ENCODE data around the gene MGMT. TPM values are rescaled to one million over a fixed set of nuclear protein-coding genes. Genes with fewer than 3 reads are reported as not detected.

The MGMT gene
- total and polyA plus RNA-seq, 4 donors, result 28.2 to 79.1 (median 46.0) TPM

DNA sequence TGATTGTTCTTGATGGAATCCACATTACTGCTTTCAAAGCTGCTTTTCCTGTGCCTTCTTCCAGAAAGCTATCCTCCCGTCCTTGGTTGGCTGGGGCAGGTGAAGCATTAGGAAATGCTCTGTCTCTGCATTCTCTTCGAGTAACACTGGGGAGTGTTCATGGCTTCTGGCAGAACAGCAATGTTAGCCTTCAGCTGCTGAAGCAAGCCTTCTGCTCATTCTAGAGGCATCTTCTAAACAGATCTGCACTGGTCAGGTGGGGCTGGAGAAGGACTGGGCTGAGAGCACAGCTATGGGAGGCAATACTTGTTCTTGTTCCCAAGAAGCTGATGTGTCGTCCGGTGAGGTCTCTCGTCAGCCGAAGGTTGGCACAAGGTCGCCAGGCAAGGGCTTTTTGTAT lies 80.6 kb downstream of the MGMT start (continued):
- TF ChIP-seq, protein P1, sequence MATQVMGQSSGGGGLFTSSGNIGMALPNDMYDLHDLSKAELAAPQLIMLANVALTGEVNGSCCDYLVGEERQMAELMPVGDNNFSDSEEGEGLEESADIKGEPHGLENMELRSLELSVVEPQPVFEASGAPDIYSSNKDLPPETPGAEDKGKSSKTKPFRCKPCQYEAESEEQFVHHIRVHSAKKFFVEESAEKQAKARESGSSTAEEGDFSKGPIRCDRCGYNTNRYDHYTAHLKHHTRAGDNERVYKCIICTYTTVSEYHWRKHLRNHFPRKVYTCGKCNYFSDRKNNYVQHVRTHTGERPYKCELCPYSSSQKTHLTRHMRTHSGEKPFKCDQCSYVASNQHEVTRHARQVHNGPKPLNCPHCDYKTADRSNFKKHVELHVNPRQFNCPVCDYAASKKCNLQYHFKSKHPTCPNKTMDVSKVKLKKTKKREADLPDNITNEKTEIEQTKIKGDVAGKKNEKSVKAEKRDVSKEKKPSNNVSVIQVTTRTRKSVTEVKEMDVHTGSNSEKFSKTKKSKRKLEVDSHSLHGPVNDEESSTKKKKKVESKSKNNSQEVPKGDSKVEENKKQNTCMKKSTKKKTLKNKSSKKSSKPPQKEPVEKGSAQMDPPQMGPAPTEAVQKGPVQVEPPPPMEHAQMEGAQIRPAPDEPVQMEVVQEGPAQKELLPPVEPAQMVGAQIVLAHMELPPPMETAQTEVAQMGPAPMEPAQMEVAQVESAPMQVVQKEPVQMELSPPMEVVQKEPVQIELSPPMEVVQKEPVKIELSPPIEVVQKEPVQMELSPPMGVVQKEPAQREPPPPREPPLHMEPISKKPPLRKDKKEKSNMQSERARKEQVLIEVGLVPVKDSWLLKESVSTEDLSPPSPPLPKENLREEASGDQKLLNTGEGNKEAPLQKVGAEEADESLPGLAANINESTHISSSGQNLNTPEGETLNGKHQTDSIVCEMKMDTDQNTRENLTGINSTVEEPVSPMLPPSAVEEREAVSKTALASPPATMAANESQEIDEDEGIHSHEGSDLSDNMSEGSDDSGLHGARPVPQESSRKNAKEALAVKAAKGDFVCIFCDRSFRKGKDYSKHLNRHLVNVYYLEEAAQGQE (IDR thresholded peaks at IDR 0.05), result no peak
- no peak for TF ChIP-seq RXRA (IDR thresholded peaks at IDR 0.05)
- no peak for TF ChIP-seq RAD21 (IDR thresholded peaks at IDR 0.05)
- no peak for TF ChIP-seq YY1 (IDR thresholded peaks at IDR 0.05)
- no peak for TF ChIP-seq HNF4G (IDR thresholded peaks at IDR 0.05)

DNA sequence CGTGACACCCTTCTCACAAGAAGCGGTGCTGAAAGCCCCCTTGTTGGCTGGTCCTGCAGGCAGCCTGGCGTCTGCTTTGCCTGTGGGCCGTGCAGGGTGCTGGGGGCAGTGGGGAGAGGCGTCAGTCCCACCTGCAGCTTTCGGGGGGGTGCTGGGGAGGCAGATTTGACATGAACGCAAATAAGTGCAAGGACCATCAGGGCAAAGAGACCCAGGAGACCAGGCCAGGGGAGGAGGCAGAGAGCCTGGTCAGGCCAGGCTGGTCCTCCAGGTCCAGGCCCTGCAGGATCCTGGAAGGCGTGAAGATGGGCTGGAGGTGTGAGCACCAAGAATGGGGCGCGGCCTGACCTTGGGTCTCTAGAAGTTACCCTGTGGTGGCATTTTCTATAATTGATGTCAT lies 81.6 kb downstream of the MGMT start:
- Histone ChIP-seq H3K9ac (ENCODE audit: low read depth in 1 of 2, low read length in 2 of 2) (no peak overlapping the region), H3K27me3 (ENCODE audit: control insufficient read depth in 4 of 4, insufficient read depth in 4 of 4, low read length in 3 of 4) (no peaks in the 10 kb centered on the region), H3K9me3 (ENCODE audit: control insufficient read depth in 4 of 4, low read length in 3 of 4) (no peaks in the 10 kb centered on the region), H3K4me1 (ENCODE audit: control insufficient read depth in 4 of 4, insufficient read depth in 4 of 4, low read length in 3 of 4) (no peaks in the 10 kb centered on the region), H3K4me3 (ENCODE audit: low read depth in 1 of 3, low read length in 3 of 3) (no peak overlapping the region), H3K36me3 (ENCODE audit: control insufficient read depth in 4 of 4, insufficient read depth in 3 of 4, low read depth in 1 of 4, low read length in 3 of 4) (peaks cover 0 to 5% (median 0%) of the 10 kb centered on the region in 4 donors), H3K27ac (ENCODE audit: low read depth in 1 of 2, low read length in 2 of 2) (no peak overlapping the region)
- 87% methylated on average over 10 of the region's 10 CpGs for WGBS
- no peak for DNase-seq (ENCODE audit: low spot score)
- TF ChIP-seq, protein P2, sequence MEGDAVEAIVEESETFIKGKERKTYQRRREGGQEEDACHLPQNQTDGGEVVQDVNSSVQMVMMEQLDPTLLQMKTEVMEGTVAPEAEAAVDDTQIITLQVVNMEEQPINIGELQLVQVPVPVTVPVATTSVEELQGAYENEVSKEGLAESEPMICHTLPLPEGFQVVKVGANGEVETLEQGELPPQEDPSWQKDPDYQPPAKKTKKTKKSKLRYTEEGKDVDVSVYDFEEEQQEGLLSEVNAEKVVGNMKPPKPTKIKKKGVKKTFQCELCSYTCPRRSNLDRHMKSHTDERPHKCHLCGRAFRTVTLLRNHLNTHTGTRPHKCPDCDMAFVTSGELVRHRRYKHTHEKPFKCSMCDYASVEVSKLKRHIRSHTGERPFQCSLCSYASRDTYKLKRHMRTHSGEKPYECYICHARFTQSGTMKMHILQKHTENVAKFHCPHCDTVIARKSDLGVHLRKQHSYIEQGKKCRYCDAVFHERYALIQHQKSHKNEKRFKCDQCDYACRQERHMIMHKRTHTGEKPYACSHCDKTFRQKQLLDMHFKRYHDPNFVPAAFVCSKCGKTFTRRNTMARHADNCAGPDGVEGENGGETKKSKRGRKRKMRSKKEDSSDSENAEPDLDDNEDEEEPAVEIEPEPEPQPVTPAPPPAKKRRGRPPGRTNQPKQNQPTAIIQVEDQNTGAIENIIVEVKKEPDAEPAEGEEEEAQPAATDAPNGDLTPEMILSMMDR (IDR thresholded peaks at IDR 0.05; ENCODE audit: low read depth, low read length, missing input control), result no peak
- TF ChIP-seq RXRA (IDR thresholded peaks at IDR 0.05) (no peak), HNF4A (conservative IDR thresholded peaks at IDR 0.05) (no peak), NR2F2 (IDR thresholded peaks at IDR 0.05) (no peak), GABPA (IDR thresholded peaks at IDR 0.05 in 1 of 2, conservative IDR thresholded peaks at IDR 0.05 in 1 of 2) (no peak), YY1 (IDR thresholded peaks at IDR 0.05) (no peak), EGR1 (IDR thresholded peaks at IDR 0.05; ENCODE audit: low read depth in 2 of 2) (no peak), SP1 (IDR thresholded peaks at IDR 0.05) (no peak), FOXA2 (IDR thresholded peaks at IDR 0.05) (no peak)
- TF ChIP-seq, protein P3, sequence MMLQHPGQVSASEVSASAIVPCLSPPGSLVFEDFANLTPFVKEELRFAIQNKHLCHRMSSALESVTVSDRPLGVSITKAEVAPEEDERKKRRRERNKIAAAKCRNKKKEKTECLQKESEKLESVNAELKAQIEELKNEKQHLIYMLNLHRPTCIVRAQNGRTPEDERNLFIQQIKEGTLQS (IDR thresholded peaks at IDR 0.05), result no peak
- TF ChIP-seq, protein P4, sequence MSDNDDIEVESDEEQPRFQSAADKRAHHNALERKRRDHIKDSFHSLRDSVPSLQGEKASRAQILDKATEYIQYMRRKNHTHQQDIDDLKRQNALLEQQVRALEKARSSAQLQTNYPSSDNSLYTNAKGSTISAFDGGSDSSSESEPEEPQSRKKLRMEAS (IDR thresholded peaks at IDR 0.05), result no peak

DNA sequence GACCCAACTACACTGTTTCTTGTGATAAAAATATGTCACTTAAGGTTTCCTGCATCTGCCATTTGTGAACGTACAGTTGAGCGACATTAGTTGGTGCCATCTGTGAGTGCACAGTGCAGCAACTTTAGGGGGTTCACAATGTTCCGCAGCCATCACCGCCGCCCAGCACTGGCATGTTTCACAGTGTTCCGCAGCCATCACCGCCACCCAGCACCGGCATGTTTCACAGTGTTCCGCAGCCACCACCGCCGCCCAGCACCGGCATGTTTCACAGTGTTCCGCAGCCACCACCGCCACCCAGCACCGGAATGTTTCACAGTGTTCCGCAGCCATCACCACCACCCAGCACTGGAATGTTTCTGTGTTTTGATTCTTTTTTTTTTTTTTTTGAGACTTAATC lies 83.0 kb downstream of the MGMT start:
- Histone ChIP-seq H3K9me3 (ENCODE audit: control insufficient read depth in 4 of 4, low read length in 3 of 4) (no peaks in the 10 kb centered on the region), H3K27ac (ENCODE audit: low read depth in 1 of 2, low read length in 2 of 2) (no peak overlapping the region), H3K9ac (ENCODE audit: low read depth in 1 of 2, low read length in 2 of 2) (no peak overlapping the region), H3K36me3 (ENCODE audit: control insufficient read depth in 4 of 4, insufficient read depth in 3 of 4, low read depth in 1 of 4, low read length in 3 of 4) (peaks cover 0 to 3% (median 0%) of the 10 kb centered on the region in 4 donors), H3K27me3 (ENCODE audit: control insufficient read depth in 4 of 4, insufficient read depth in 4 of 4, low read length in 3 of 4) (no peaks in the 10 kb centered on the region), H3K4me3 (ENCODE audit: low read depth in 1 of 3, low read length in 3 of 3) (no peak overlapping the region), H3K4me1 (ENCODE audit: control insufficient read depth in 4 of 4, insufficient read depth in 4 of 4, low read length in 3 of 4) (no peaks in the 10 kb centered on the region)
- no peak for DNase-seq (ENCODE audit: low spot score)
- 93% methylated on average over 16 of the region's 16 CpGs for WGBS
- TF ChIP-seq HNF4G (IDR thresholded peaks at IDR 0.05) (no peak), TAF1 (conservative IDR thresholded peaks at IDR 0.05) (no peak), GABPA (IDR thresholded peaks at IDR 0.05 in 1 of 2, conservative IDR thresholded peaks at IDR 0.05 in 1 of 2) (no peak), FOXA1 (IDR thresholded peaks at IDR 0.05) (no peak), JUND (IDR thresholded peaks at IDR 0.05) (no peak), HNF4A (conservative IDR thresholded peaks at IDR 0.05) (no peak), RAD21 (IDR thresholded peaks at IDR 0.05) (no peak), RXRA (IDR thresholded peaks at IDR 0.05) (no peak)
- TF ChIP-seq, protein P4 (IDR thresholded peaks at IDR 0.05), result no peak
- TF ChIP-seq, protein P1 (IDR thresholded peaks at IDR 0.05), result no peak
- TF ChIP-seq, protein P5, sequence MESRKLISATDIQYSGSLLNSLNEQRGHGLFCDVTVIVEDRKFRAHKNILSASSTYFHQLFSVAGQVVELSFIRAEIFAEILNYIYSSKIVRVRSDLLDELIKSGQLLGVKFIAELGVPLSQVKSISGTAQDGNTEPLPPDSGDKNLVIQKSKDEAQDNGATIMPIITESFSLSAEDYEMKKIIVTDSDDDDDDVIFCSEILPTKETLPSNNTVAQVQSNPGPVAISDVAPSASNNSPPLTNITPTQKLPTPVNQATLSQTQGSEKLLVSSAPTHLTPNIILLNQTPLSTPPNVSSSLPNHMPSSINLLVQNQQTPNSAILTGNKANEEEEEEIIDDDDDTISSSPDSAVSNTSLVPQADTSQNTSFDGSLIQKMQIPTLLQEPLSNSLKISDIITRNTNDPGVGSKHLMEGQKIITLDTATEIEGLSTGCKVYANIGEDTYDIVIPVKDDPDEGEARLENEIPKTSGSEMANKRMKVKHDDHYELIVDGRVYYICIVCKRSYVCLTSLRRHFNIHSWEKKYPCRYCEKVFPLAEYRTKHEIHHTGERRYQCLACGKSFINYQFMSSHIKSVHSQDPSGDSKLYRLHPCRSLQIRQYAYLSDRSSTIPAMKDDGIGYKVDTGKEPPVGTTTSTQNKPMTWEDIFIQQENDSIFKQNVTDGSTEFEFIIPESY (IDR thresholded peaks at IDR 0.05), result no peak

Measured in liver (tissue), 9 donors.